Sigmoid colon (tissue), 7 donors: Measurements from ENCODE around the gene LRP1B. TPM values are rescaled to one million over a fixed set of nuclear protein-coding genes. Genes with fewer than 3 reads are reported as not detected.

Source experiments
- DNase-seq: peaks from one replicate; pipeline ENCODE4 v3.0.0-alpha.2; 2019
- H3K27ac ChIP-seq, 4 donors: fragments of 200-600 bp; sonication (generic); one replicate each; pipeline ENCODE4 v1.5.1; 2016 to 2019; ENCODE audit warnings: mild to moderate bottlenecking in 1 of 4
- H3K27me3 ChIP-seq, 3 donors: fragments of 200-600 bp; sonication (generic); one replicate each; pipeline ENCODE4 v1.5.1; 2019; ENCODE audit warnings: mild to moderate bottlenecking in 1 of 3
- H3K36me3 ChIP-seq, 4 donors: fragments of 200-600 bp; sonication (generic); one replicate each; pipeline ENCODE4 v1.5.1; 2016 to 2019
- H3K4me1 ChIP-seq, 4 donors: fragments of 200-600 bp; sonication (generic); one replicate each; pipeline ENCODE4 v1.5.1; 2017 to 2019
- H3K4me3 ChIP-seq, 4 donors: fragments of 200-600 bp; sonication (generic); one replicate each; pipeline ENCODE4 v1.5.1; 2017 to 2019; ENCODE audit warnings: mild to moderate bottlenecking in 2 of 4, moderate library complexity in 1 of 4
- H3K9me3 ChIP-seq, 4 donors: fragments of 200-600 bp in 3 of 4; sonication (generic) in 3 of 4; one replicate each; pipeline versions ENCODE4 v1.5.1 to v1.6.1; 2013 to 2019
- EP300 ChIP-seq, 4 donors: sonication (generic); formaldehyde crosslinking; IDR thresholded peaks; one replicate each; pipeline ENCODE4 v1.6.1; 2017; ENCODE audit warnings: antibody characterized with exemption in 4 of 4
- POLR2A ChIP-seq, 2 donors: fragments of 450-650 bp; IDR thresholded peaks; one replicate each; pipeline ENCODE4 v1.6.1; 2016; ENCODE audit warnings: antibody characterized with exemption in 2 of 2, mild to moderate bottlenecking in 2 of 2, moderate library complexity in 2 of 2
- POLR2AphosphoS5 ChIP-seq, 4 donors: sonication (generic); formaldehyde crosslinking; IDR thresholded peaks; one replicate each; pipeline ENCODE4 v1.6.1; 2017; ENCODE audit warnings: antibody characterized with exemption in 4 of 4
- WGBS, 2 donors: extraction: QIAGEN DNeasy Blood & Tissue Kit; methylation state at CpG; one replicate each; pipeline ENCODE4 v1.1.7; 2013; 5-methylcytosine and 5-hydroxymethylcytosine counted together
- intact Hi-C: fragments of 100-400 bp; cut with DNase I; formaldehyde crosslinking; loops from one replicate; pipeline ENCODE4 v1.15.1; 2023
- polyA plus RNA-seq, 3 donors: library from polyadenylated mRNA; stranded (reverse); fragments of 200-250 nt; gene quantifications; one replicate each; pipeline ENCODE4 v1.2.3, GENCODE V29; 2013
- total RNA-seq, 4 donors: library from RNA; depleted of rRNA; stranded (reverse); fragments of >200 nt; gene quantifications; one replicate each; pipeline ENCODE4 v1.1.0, GENCODE V29; 2016
- TF ChIP-seq, protein P1 (sequence below), 4 experiments: fragments of 450-650 bp in 3 of 4; fragments of 200-600 bp in 1 of 4; IDR thresholded peaks; one replicate each; pipeline ENCODE4 v1.5.1; 2016 to 2019; ENCODE audit warnings: antibody characterized with exemption in 4 of 4, mild to moderate bottlenecking in 3 of 4, moderate library complexity in 2 of 4
- donor health status: healthy with polysubstance abuse.
- donor health status: Bipolar disorder and iron deficiency.
- donor health status: healthy.

Gene LRP1B
- total and polyA plus RNA-seq, 7 donors = 0.06 to 5.1 (median 2.0) TPM; not detected in 1

DNA sequence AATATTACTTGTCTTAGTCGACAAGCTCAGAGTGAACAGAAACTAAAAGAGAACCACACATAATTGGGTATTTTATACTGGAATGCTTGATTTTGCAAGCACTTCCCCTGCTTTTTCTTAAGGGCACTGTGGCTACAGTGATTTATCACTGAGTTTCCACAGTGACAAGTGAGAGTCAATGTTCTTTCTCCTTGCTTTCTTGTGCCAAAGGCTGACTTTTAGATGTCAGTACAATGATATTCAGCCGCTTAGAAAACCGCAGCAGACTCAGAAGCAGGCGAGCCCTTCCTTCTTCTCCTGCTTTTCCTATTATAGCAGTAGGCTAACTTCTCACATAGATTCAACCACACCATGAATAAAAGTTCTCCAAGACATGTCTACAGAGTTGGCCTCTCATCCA is 1747.0 kb downstream of the LRP1B start:
- 79 to 83% methylated on average over 4 of the region's 4 CpGs for WGBS, 2 donors

DNA sequence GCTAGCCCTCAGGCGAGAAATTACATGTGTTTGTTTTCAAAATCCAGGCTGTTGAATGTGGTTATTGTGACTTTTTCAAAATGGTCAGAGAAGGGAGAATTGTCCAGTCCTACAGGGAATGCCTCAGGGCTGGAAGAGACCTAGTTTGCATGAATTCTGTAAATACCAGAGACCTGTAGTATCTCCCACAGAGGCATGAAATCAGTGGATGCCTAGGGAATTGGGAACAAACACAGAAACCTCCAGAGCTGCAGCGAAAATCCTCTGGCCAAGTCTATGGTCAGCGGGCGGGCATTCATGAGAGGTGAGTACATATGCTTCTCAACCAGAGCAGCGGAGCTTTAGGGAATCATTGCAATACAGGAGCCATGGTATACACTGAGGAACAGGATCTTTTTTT is 1754.1 kb downstream of the LRP1B start:
- H3K4me3 ChIP-seq = no peak overlapping the region
- DNase-seq = no peak
- H3K4me1 ChIP-seq = no peaks in the 10 kb centered on the region
- H3K27me3 ChIP-seq = no peaks in the 10 kb centered on the region
- TF ChIP-seq POLR2A (IDR thresholded peaks at IDR 0.05) = no peak
- no peak for TF ChIP-seq EP300 (IDR thresholded peaks at IDR 0.05)
- TF ChIP-seq, protein P1, sequence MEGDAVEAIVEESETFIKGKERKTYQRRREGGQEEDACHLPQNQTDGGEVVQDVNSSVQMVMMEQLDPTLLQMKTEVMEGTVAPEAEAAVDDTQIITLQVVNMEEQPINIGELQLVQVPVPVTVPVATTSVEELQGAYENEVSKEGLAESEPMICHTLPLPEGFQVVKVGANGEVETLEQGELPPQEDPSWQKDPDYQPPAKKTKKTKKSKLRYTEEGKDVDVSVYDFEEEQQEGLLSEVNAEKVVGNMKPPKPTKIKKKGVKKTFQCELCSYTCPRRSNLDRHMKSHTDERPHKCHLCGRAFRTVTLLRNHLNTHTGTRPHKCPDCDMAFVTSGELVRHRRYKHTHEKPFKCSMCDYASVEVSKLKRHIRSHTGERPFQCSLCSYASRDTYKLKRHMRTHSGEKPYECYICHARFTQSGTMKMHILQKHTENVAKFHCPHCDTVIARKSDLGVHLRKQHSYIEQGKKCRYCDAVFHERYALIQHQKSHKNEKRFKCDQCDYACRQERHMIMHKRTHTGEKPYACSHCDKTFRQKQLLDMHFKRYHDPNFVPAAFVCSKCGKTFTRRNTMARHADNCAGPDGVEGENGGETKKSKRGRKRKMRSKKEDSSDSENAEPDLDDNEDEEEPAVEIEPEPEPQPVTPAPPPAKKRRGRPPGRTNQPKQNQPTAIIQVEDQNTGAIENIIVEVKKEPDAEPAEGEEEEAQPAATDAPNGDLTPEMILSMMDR (IDR thresholded peaks at IDR 0.05) = no peak
- no peak for TF ChIP-seq POLR2AphosphoS5 (IDR thresholded peaks at IDR 0.05)
- no peak overlapping the region for H3K27ac ChIP-seq
- intact Hi-C loops = no loop called here
- 88 to 92% methylated on average over 5 of the region's 5 CpGs for WGBS, 2 donors
- no peaks in the 10 kb centered on the region for H3K9me3 ChIP-seq
- H3K36me3 ChIP-seq = no peaks in the 10 kb centered on the region

More for the DNA sequence above, 1747.0 kb downstream of the LRP1B start:
- Histone ChIP-seq H3K27ac (no peak overlapping the region), H3K27me3 (no peaks in the 10 kb centered on the region), H3K4me1 (no peaks in the 10 kb centered on the region), H3K4me3 (no peak overlapping the region), H3K36me3 (no peaks in the 10 kb centered on the region), H3K9me3 (no peaks in the 10 kb centered on the region)
- no peak for DNase-seq
- TF ChIP-seq POLR2A (IDR thresholded peaks at IDR 0.05) (no peak), POLR2AphosphoS5 (IDR thresholded peaks at IDR 0.05) (no peak), EP300 (IDR thresholded peaks at IDR 0.05) (no peak)
- TF ChIP-seq, protein P1 (IDR thresholded peaks at IDR 0.05) = no peak
- intact Hi-C loops = no loop called here

DNA sequence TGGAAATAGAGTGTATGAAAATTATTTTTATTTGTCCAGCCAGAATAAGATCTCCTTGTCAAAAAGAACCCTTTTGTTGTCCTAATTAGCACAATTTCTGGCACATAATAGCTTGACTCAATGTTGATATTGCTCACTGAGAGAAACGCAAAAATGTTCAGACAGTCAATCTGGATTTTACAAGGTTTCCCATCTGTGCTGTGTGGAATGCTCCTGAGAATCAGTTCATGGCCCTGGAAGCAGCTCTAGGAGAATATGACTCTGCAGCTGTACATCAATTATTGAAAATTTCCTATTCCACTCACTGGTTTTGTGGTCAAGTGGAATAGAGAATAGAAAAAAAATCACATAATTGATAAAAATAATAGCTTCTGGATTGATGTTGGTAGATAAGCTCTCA is 1767.7 kb downstream of the LRP1B start:
- Histone ChIP-seq H3K4me3 (no peak overlapping the region), H3K9me3 (no peaks in the 10 kb centered on the region), H3K27me3 (no peaks in the 10 kb centered on the region), H3K36me3 (no peaks in the 10 kb centered on the region), H3K4me1 (no peaks in the 10 kb centered on the region), H3K27ac (no peak overlapping the region)
- intact Hi-C loops = no loop called here
- no peak for DNase-seq
- TF ChIP-seq POLR2A (IDR thresholded peaks at IDR 0.05) = no peak
- 58 to 77% methylated on average over 1 of the region's 1 CpG for WGBS, 2 donors

DNA sequence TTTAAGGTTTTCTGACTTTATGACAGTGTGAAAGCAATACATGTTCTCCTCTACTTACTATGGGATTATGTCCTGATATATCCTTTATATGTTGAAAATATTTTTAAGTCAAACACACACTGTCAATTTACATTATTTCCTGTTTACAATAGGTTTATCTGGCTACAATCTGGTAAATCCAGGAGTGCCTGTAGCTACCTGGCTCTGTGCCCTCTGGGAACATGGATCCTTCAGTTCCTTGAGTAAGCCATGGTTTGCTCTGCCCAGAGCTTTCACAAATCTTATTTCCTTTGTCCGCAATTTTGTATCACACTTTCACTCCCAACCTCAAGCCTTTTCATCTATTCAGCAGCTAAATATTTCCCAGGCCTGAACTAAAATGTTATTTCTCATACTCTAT is 1768.5 kb downstream of the LRP1B start:
- Histone ChIP-seq H3K4me3 (no peak overlapping the region), H3K27ac (no peak overlapping the region), H3K4me1 (no peaks in the 10 kb centered on the region), H3K36me3 (no peaks in the 10 kb centered on the region), H3K27me3 (no peaks in the 10 kb centered on the region), H3K9me3 (no peaks in the 10 kb centered on the region)
- whole genome bisulfite sequencing, 2 donors = 95 to 96% methylated on average over 1 of the region's 1 CpG
- intact Hi-C loops = no loop called here
- TF ChIP-seq, protein P1 (IDR thresholded peaks at IDR 0.05) = no peak
- TF ChIP-seq POLR2AphosphoS5 (IDR thresholded peaks at IDR 0.05) (no peak), POLR2A (IDR thresholded peaks at IDR 0.05) (no peak), EP300 (IDR thresholded peaks at IDR 0.05) (no peak)
- no peak for DNase-seq

DNA sequence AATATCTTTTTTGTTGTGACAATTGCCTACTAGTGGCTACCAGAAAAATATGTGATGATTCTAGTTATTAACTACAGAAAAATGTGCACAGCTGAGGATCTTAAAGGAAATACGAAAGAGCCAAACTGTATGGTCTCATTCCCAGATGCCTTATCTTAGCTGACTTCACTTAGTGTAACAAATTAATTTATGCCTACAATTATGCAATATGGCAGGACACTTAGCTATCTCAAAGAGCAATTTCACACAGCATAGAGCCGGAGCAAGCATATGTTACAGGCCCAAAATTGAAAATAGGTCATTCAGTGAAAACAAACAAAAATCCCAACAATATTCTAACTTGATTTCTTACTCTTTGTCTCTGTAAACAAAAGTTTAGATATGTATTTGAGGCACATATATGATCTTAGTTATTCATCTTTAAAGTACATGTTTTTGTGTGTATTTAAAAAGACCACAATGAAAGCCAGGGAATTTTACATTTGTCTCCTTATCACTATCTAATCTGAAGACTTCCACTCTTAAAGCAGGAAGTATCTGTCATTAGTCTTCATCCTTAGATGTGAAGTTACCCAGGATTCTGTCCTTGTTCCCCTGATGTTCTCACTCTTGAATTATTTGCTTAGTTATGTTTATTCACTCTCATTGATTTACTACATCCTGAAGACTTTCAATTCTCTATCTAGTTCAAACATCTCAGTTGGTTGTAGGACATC is 1771.6 kb downstream of the LRP1B start:
- DNase-seq = no peak
- Histone ChIP-seq H3K27me3 (no peaks in the 10 kb centered on the region), H3K36me3 (no peaks in the 10 kb centered on the region), H3K27ac (no peak overlapping the region), H3K9me3 (no peaks in the 10 kb centered on the region), H3K4me1 (no peaks in the 10 kb centered on the region), H3K4me3 (no peak overlapping the region)
- 45 to 65% methylated on average over 2 of the region's 2 CpGs for WGBS, 2 donors
- TF ChIP-seq EP300 (IDR thresholded peaks at IDR 0.05) (no peak), POLR2A (IDR thresholded peaks at IDR 0.05) (no peak), POLR2AphosphoS5 (IDR thresholded peaks at IDR 0.05) (no peak)
- TF ChIP-seq, protein P1 (IDR thresholded peaks at IDR 0.05) = no peak
- intact Hi-C loops = no loop called here
